ENCODE data around the gene TTLL11. TPM values are rescaled to one million over a fixed set of nuclear protein-coding genes. Genes with fewer than 3 reads are reported as not detected.

TTLL11 gene
- total and polyA plus RNA-seq, 8 donors = 5.4 to 11.6 (median 9.5) TPM

GRCh38 chr9:121998513-121999049 is 94.5 kb downstream of the TTLL11 start:
- DNase-seq (no peak), ATAC-seq (no peak)
- TF ChIP-seq CTCF (IDR thresholded peaks at IDR 0.05) = no peak
- no peak overlapping the region for H3K27ac ChIP-seq
- H3K4me1 ChIP-seq = no peaks in the 10 kb centered on the region
- intact Hi-C loops (cut with DNase I) = no loop called here
- no peaks in the 10 kb centered on the region for H3K27me3 ChIP-seq
- H3K36me3 ChIP-seq = no peaks in the 10 kb centered on the region
- no peaks in the 10 kb centered on the region for H3K9me3 ChIP-seq
- H3K4me3 ChIP-seq = no peak overlapping the region

- peak in 3 of 4 donors; percentile 38 to 66 (median 41) for DNase-seq
- H3K36me3 ChIP-seq = no peaks in the 10 kb centered on the region
- H3K27me3 ChIP-seq = no peaks in the 10 kb centered on the region
- no peaks in the 10 kb centered on the region for H3K4me1 ChIP-seq
- H3K27ac ChIP-seq = no peak overlapping the region
- peak; percentile 66 for ATAC-seq
- intact Hi-C loops (cut with DNase I) = no loop called here
- H3K9me3 ChIP-seq = no peaks in the 10 kb centered on the region
- no peak for TF ChIP-seq CTCF (IDR thresholded peaks at IDR 0.05)
- H3K4me3 ChIP-seq = no peak overlapping the region
These were observed 95.3 kb downstream of the TTLL11 start for GRCh38 chr9:121997791-121998190.

- no peaks in the 10 kb centered on the region for H3K9me3 ChIP-seq
- ATAC-seq (no peak), DNase-seq (no peak)
- no peaks in the 10 kb centered on the region for H3K4me1 ChIP-seq
- H3K4me3 ChIP-seq = no peak overlapping the region
- intact Hi-C loops (cut with DNase I) = no loop called here
- H3K27me3 ChIP-seq = no peaks in the 10 kb centered on the region
- no peaks in the 10 kb centered on the region for H3K36me3 ChIP-seq
- TF ChIP-seq CTCF (IDR thresholded peaks at IDR 0.05) = no peak
- no peak overlapping the region for H3K27ac ChIP-seq
These were observed 96.3 kb downstream of the TTLL11 start for GRCh38 chr9:121996783-121997182.

GRCh38 chr9:121995997-121996396 is 97.1 kb downstream of the TTLL11 start:
- no peak overlapping the region for H3K27ac ChIP-seq
- TF ChIP-seq CTCF (IDR thresholded peaks at IDR 0.05) = no peak
- ATAC-seq = no peak
- no peak for DNase-seq
- intact Hi-C loops (cut with DNase I) = no loop called here
- H3K4me3 ChIP-seq = no peak overlapping the region
- no peaks in the 10 kb centered on the region for H3K9me3 ChIP-seq
- H3K27me3 ChIP-seq = no peaks in the 10 kb centered on the region
- H3K36me3 ChIP-seq = no peaks in the 10 kb centered on the region
- H3K4me1 ChIP-seq = no peaks in the 10 kb centered on the region

GRCh38 chr9:121992571-121993212 is 100.4 kb downstream of the TTLL11 start:
- peak; percentile 80 to 88 for TF ChIP-seq CTCF (IDR thresholded peaks at IDR 0.05)
- H3K36me3 ChIP-seq = peaks cover 0 to 10% of the 10 kb centered on the region in 2 donors
- H3K4me3 ChIP-seq = no peak overlapping the region
- ATAC-seq (peak; percentile 93), DNase-seq (peak in 2 of 4 donors; percentile 73 to 81)
- H3K27ac ChIP-seq = no peak overlapping the region
- H3K4me1 ChIP-seq = no peaks in the 10 kb centered on the region
- intact Hi-C loops (cut with DNase I) = loop anchor here in 1 of 2 donors (5.0 kb wide), 2 partner anchors 305 to 445 kb away; no protein-coding TSS in a partner anchor
- H3K27me3 ChIP-seq = no peaks in the 10 kb centered on the region
- H3K9me3 ChIP-seq = no peaks in the 10 kb centered on the region
